Ishikawa (cell line): ENCODE results near the gene PDCD4.

Experiments
- CEBPB ChIP-seq: IDR thresholded peaks from 2 replicates; pipeline ENCODE4 v1.6.1; 2012
- CREB1 ChIP-seq: IDR thresholded peaks from 2 replicates; pipeline ENCODE4 v1.6.1; 2012; ENCODE audit warnings: low read depth
- EP300 ChIP-seq: IDR thresholded peaks from 2 replicates; pipeline ENCODE4 v1.6.1; 2012; ENCODE audit warnings: borderline replicate concordance
- FOXM1 ChIP-seq: IDR thresholded peaks from 2 replicates; pipeline ENCODE4 v1.6.1; 2012; ENCODE audit warnings: low read depth, borderline replicate concordance
- RAD21 ChIP-seq: IDR thresholded peaks from 2 replicates; pipeline ENCODE4 v1.6.1; 2012; ENCODE audit warnings: low read depth
- REST ChIP-seq: IDR thresholded peaks from 2 replicates; pipeline ENCODE4 v1.6.1; 2012; ENCODE audit warnings: low read depth, mild to moderate bottlenecking
- TCF12 ChIP-seq: IDR thresholded peaks from 2 replicates; pipeline ENCODE4 v1.6.1; 2012; ENCODE audit warnings: low read depth
- ZBTB7A ChIP-seq: IDR thresholded peaks from 2 replicates; pipeline ENCODE4 v1.6.1; 2012; ENCODE audit warnings: low read depth

DNA sequence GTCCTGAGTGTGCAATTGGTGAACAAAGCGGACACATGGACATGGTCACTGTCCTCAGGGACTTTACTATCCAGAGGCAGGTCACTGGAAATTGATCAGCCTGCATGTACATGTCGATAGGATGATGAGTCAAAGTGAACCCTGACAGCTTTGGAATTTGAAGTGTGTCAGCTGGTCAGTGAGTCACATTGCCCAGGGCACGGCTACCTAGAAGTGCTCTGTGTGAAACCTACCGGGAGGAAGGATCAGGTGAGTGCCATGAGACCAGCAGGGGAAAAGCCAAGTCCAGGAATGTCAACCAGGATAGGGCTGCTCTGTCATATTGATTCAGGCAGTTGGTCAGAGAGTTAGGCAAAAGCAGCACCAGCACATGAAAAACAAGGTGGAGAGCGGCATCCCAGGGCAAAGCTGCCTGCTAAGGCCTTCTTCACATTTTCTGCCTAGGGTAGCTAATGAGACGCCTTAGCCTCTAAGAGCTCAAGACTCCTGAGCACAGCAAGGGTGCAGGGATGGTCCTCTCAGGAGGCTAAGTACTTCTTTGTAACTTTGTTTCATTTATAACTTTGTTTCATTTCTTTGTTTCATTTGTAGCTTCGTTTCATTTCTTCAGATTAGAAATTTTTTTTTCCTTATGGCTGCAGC is 19.4 kb upstream of the PDCD4 start:
- TF ChIP-seq EP300: no peak
- no peak for TF ChIP-seq CREB1
- no peak for TF ChIP-seq FOXM1
- no peak for TF ChIP-seq CEBPB
- TF ChIP-seq TCF12: no peak
- TF ChIP-seq ZBTB7A: no peak
- TF ChIP-seq RAD21: no peak
- no peak for TF ChIP-seq REST
